HepG2 (cell line): ENCODE results near the gene CBX2. TPM values are rescaled to one million over a fixed set of nuclear protein-coding genes. Genes with fewer than 3 reads are reported as not detected.
A peak's percentile ranks its signal among the peaks of the same experiment; 100 is the strongest.

Source experiments
- ARNTL ChIP-seq: sonication (generic); formaldehyde crosslinking; IDR thresholded peaks from 2 replicates; pipeline ENCODE4 v1.4.0; 2020; ENCODE audit warnings: mild to moderate bottlenecking, missing genetic modification reagents
- CENPBD1 ChIP-seq: sonication (generic); formaldehyde crosslinking; IDR thresholded peaks from 2 replicates; pipeline ENCODE4 v1.8.0; 2022; ENCODE audit warnings: missing genetic modification reagents, low read depth, mild to moderate bottlenecking, borderline replicate concordance
- CHCHD3 ChIP-seq: sonication (generic); formaldehyde crosslinking; IDR thresholded peaks from 2 replicates; pipeline ENCODE4 v1.8.0; 2022; ENCODE audit warnings: mild to moderate bottlenecking, missing genetic modification reagents, moderate library complexity
- GABPB1 ChIP-seq: IDR thresholded peaks from 2 replicates; pipeline ENCODE4 v1.6.1; 2016; ENCODE audit warnings: mild to moderate bottlenecking, missing genetic modification reagents, moderate library complexity, missing compliant biosample characterization
- KMT2A ChIP-seq: sonication (generic); formaldehyde crosslinking; IDR thresholded peaks from 2 replicates; pipeline ENCODE4 v1.4.0; 2020; ENCODE audit warnings: missing genetic modification reagents
- MED1 ChIP-seq: sonication (generic); formaldehyde crosslinking; IDR thresholded peaks from 2 replicates; pipeline ENCODE4 v1.4.0; 2020; ENCODE audit warnings: missing genetic modification reagents
- NR0B2 ChIP-seq: sonication (generic); formaldehyde crosslinking; IDR thresholded peaks from 2 replicates; pipeline ENCODE4 v1.4.0; 2020; ENCODE audit warnings: mild to moderate bottlenecking, missing genetic modification reagents
- NRL ChIP-seq: sonication (generic); formaldehyde crosslinking; IDR thresholded peaks from 2 replicates; pipeline ENCODE4 v1.5.0; 2020; ENCODE audit warnings: missing genetic modification reagents, mild to moderate bottlenecking, moderate library complexity, borderline replicate concordance
- SMC3 ChIP-seq: IDR thresholded peaks from 2 replicates; pipeline ENCODE4 v1.6.1; 2011; ENCODE audit warnings: low read length, improper control_type of control experiment
- TBX3 ChIP-seq: fragments of 450-650 bp; IDR thresholded peaks from 2 replicates; pipeline ENCODE4 v1.6.1; 2017; ENCODE audit warnings: antibody characterized with exemption, mild to moderate bottlenecking, inconsistent platforms, borderline replicate concordance
- TFDP1 ChIP-seq: IDR thresholded peaks from 2 replicates; pipeline ENCODE4 v1.6.1; 2016; ENCODE audit warnings: missing compliant biosample characterization, missing genetic modification reagents, borderline replicate concordance
- ZBTB8A ChIP-seq: sonication (generic); formaldehyde crosslinking; IDR thresholded peaks from 2 replicates; pipeline ENCODE4 v1.4.0; 2020; ENCODE audit warnings: mild to moderate bottlenecking, low read depth, missing genetic modification reagents, borderline replicate concordance
- ZC3H13 ChIP-seq: sonication (generic); formaldehyde crosslinking; IDR thresholded peaks from 2 replicates; pipeline ENCODE4 v1.8.1; 2023; ENCODE audit warnings: mild to moderate bottlenecking, missing genetic modification reagents, moderate library complexity
- ZNF232 ChIP-seq: sonication (generic); formaldehyde crosslinking; IDR thresholded peaks from 2 replicates; pipeline ENCODE4 v1.4.0; 2020; ENCODE audit warnings: missing genetic modification reagents, borderline replicate concordance
- ZNF280D ChIP-seq: sonication (generic); formaldehyde crosslinking; IDR thresholded peaks from 2 replicates; pipeline ENCODE4 v1.5.1; 2020; ENCODE audit warnings: mild to moderate bottlenecking, missing genetic modification reagents
- ZNF451 ChIP-seq: sonication (generic); formaldehyde crosslinking; IDR thresholded peaks from 2 replicates; pipeline ENCODE4 v1.5.0; 2020; ENCODE audit warnings: mild to moderate bottlenecking, missing genetic modification reagents
- ZNF629 ChIP-seq: sonication (generic); formaldehyde crosslinking; conservative IDR thresholded peaks from 2 replicates; pipeline ENCODE4 v1.5.0; 2020; ENCODE audit warnings: missing genetic modification reagents
- ZNF773 ChIP-seq: sonication (generic); formaldehyde crosslinking; IDR thresholded peaks from 2 replicates; pipeline ENCODE4 v1.4.0; 2020; ENCODE audit warnings: missing genetic modification reagents, borderline replicate concordance
- ZSCAN22 ChIP-seq: sonication (generic); formaldehyde crosslinking; IDR thresholded peaks from 2 replicates; pipeline ENCODE4 v1.4.0; 2020; ENCODE audit warnings: mild to moderate bottlenecking, missing genetic modification reagents
- polyA plus RNA-seq, 8 experiments: library from polyadenylated mRNA; depleted of rRNA in 3 of 8; stranded (reverse) in 7 of 8; unstranded in 1 of 8; fragments of >200 nt; fragmentation: Illumina TruSeq in 4 of 8; extraction: Trizol in 4 of 8; gene quantifications; 2 replicates each; pipeline versions ENCODE4 v1.2.1 to v1.2.3, GENCODE V29; 2011 to 2016; ENCODE audit warnings: low read depth in 4 of 8, missing spikeins in 1 of 8, mixed read lengths in 1 of 8; ENCODE audit not compliant: insufficient read depth in 1 of 8
- total RNA-seq, 5 experiments: library from RNA; depleted of rRNA; stranded (reverse); fragments of >200 nt; fragmentation: Illumina TruSeq; extraction: Trizol; gene quantifications; 2 replicates each; pipeline ENCODE4 v1.2.3, GENCODE V29; 2016; ENCODE audit warnings: low read depth in 1 of 5
- TF ChIP-seq, protein P1 (sequence below): sonication (generic); formaldehyde crosslinking; IDR thresholded peaks from 2 replicates; pipeline ENCODE4 v1.5.1; 2020; ENCODE audit warnings: missing genetic modification reagents, mild to moderate bottlenecking, borderline replicate concordance
- TF ChIP-seq, protein P2 (sequence below): IDR thresholded peaks from 2 replicates; pipeline ENCODE4 v1.6.1; 2016

Gene CBX2
- total and polyA plus RNA-seq, 2 of the 13 experiments (the other 11 are each of a cell fraction or from before 2014, with no cell fraction given): 14.5 to 31.1 TPM

DNA sequence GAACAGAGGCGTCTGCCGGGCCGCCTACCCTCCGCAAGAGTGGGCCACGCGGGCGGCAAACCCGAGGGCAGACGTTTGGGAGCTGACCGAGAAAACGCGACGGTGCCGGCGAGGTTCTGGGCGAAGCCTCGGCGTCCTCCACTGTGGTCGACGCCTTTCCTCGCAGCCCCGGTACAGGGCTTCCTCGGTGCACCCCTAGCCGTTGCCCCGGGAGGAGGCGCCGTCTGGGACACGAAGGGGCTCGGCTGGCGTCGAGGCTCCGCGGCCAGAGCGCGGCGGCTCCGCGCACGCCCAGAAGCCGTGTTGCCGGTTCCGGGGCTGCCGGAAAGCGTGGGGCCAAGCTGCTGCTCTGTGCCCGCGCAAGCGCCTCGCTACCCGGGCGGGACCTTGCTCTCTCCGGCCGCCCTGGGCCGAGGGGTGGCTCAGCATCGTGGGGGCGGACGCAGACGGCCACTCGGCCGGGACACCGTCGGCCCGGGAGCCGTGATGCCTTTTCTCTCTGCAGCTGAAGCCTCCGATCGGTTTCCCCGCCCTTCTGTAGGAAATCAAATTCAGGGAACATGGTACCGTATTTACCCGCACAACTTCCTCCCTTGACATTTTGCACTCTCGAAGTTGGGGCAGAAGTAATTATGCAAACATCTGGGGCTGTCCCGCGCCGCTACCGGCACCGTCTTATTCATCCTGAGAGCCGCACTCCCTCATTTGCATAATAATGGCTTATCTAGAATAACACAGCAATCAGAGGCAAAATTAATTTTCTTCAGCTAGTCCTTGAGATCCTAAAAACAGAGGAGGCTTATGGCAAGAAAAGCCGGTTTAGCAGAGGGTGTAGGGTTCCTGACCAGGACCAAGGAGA is 26.3 kb downstream of the CBX2 start (continued):
- TF ChIP-seq, protein P1, sequence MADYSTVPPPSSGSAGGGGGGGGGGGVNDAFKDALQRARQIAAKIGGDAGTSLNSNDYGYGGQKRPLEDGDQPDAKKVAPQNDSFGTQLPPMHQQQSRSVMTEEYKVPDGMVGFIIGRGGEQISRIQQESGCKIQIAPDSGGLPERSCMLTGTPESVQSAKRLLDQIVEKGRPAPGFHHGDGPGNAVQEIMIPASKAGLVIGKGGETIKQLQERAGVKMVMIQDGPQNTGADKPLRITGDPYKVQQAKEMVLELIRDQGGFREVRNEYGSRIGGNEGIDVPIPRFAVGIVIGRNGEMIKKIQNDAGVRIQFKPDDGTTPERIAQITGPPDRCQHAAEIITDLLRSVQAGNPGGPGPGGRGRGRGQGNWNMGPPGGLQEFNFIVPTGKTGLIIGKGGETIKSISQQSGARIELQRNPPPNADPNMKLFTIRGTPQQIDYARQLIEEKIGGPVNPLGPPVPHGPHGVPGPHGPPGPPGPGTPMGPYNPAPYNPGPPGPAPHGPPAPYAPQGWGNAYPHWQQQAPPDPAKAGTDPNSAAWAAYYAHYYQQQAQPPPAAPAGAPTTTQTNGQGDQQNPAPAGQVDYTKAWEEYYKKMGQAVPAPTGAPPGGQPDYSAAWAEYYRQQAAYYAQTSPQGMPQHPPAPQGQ (CRISPR knock-in tag): no peak
- TF ChIP-seq ZNF773 (CRISPR knock-in tag) (no peak), KMT2A (0 out of 2 replicates have a peak, but pooled peaks have one; percentile 42), CHCHD3 (CRISPR knock-in tag) (peak; percentile 96; the same call in 1 of the 2 replicates), CENPBD1 (CRISPR knock-in tag) (0 out of 2 replicates have a peak, but pooled peaks have one; percentile 71), TBX3 (no peak), SMC3 (no peak), ZC3H13 (peak; percentile 25; the same call in 1 of the 2 replicates), ZBTB8A (CRISPR knock-in tag) (0 out of 2 replicates have a peak, but pooled peaks have one; percentile 35), ZNF451 (CRISPR knock-in tag) (peak; percentile 94), ZNF629 (CRISPR knock-in tag) (no peak), NR0B2 (CRISPR knock-in tag) (peak; percentile 94), GABPB1 (CRISPR knock-in tag) (peak; percentile 96), ZSCAN22 (CRISPR knock-in tag) (peak; percentile 71; the same call in 1 of the 2 replicates), MED1 (CRISPR knock-in tag) (no peak; the same call in 1 of the 2 replicates), TFDP1 (CRISPR knock-in tag) (peak; percentile 92), ZNF280D (CRISPR knock-in tag) (no peak; the same call in 1 of the 2 replicates), NRL (CRISPR knock-in tag) (peak; percentile 94), ZNF232 (peak; percentile 91), ARNTL (CRISPR knock-in tag) (peak; percentile 69; the same call in 1 of the 2 replicates)
- TF ChIP-seq, protein P2, sequence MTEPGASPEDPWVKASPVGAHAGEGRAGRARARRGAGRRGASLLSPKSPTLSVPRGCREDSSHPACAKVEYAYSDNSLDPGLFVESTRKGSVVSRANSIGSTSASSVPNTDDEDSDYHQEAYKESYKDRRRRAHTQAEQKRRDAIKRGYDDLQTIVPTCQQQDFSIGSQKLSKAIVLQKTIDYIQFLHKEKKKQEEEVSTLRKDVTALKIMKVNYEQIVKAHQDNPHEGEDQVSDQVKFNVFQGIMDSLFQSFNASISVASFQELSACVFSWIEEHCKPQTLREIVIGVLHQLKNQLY (CRISPR knock-in tag): peak; percentile 39; the same call in 1 of the 2 replicates
